ENCODE results near the gene FARP1.

FARP1 gene

GRCh38 chr13:98370806-98371515, 228.1 kb downstream of the FARP1 start:
- no peak for DNase-seq

- no peak for DNase-seq
Observed at GRCh38 chr13:98371516-98372023, 228.7 kb downstream of the FARP1 start.

- DNase-seq, result peak; percentile 17
Observed at GRCh38 chr13:98372876-98373275, 230.0 kb downstream of the FARP1 start.

- DNase-seq, result no peak
Observed at GRCh38 chr13:98374750-98375149, 231.9 kb downstream of the FARP1 start.

- DNase-seq, result no peak
Observed at GRCh38 chr13:98377635-98378378, 234.9 kb downstream of the FARP1 start.

GRCh38 chr13:98384739-98385138, 241.8 kb downstream of the FARP1 start:
- no peak for DNase-seq

- no peak for DNase-seq
Observed at GRCh38 chr13:98385606-98386005, 242.7 kb downstream of the FARP1 start.

- peak; percentile 10 for DNase-seq
Observed at GRCh38 chr13:98386637-98387036, 243.7 kb downstream of the FARP1 start.

- no peak for DNase-seq
Observed at GRCh38 chr13:98389319-98389718, 246.4 kb downstream of the FARP1 start.

GRCh38 chr13:98390086-98390715, 247.3 kb downstream of the FARP1 start:
- no peak for DNase-seq

GRCh38 chr13:98393873-98394272, 251.0 kb downstream of the FARP1 start:
- DNase-seq, result no peak

- DNase-seq, result no peak
Observed at GRCh38 chr13:98394820-98395510, 252.1 kb downstream of the FARP1 start.

- no peak for DNase-seq
Observed at GRCh38 chr13:98396071-98396710, 253.3 kb downstream of the FARP1 start.

- no peak for DNase-seq
Observed at GRCh38 chr13:98397221-98397620, 254.3 kb downstream of the FARP1 start.

- DNase-seq, result no peak
Observed at GRCh38 chr13:98397861-98398260, 255.0 kb downstream of the FARP1 start.

- DNase-seq, result no peak
Observed at GRCh38 chr13:98398581-98398980, 255.7 kb downstream of the FARP1 start.

GRCh38 chr13:98399756-98400155, 256.9 kb downstream of the FARP1 start:
- no peak for DNase-seq

- DNase-seq, result peak; percentile 69
Observed at GRCh38 chr13:98401934-98402333, 259.0 kb downstream of the FARP1 start.

- no peak for DNase-seq
Observed at GRCh38 chr13:98403076-98403475, 260.2 kb downstream of the FARP1 start.

- no peak for DNase-seq
Observed at GRCh38 chr13:98405107-98405571, 262.2 kb downstream of the FARP1 start.

GRCh38 chr13:98405690-98406344, 262.9 kb downstream of the FARP1 start:
- DNase-seq, result no peak

GRCh38 chr13:98406427-98406826, 263.5 kb downstream of the FARP1 start:
- DNase-seq, result no peak
